Germinal center (tissue), 1 donor: ENCODE measurements around the gene GSG1L.

Source experiments
- DNase-seq: peaks from one replicate; pipeline ENCODE4 v3.0.0; 2012; ENCODE audit warnings: mixed read lengths, low spot score

The GSG1L gene

GRCh38 chr16:28014851-28015250 is 48.7 kb downstream of the GSG1L start:
- DNase-seq = no peak

GRCh38 chr16:28013878-28014277 is 49.6 kb downstream of the GSG1L start:
- DNase-seq = no peak

GRCh38 chr16:28013392-28013791 is 50.1 kb downstream of the GSG1L start:
- DNase-seq = no peak

GRCh38 chr16:28011971-28012445 is 51.5 kb downstream of the GSG1L start:
- DNase-seq = no peak

- DNase-seq = no peak
These were observed 52.3 kb downstream of the GSG1L start for GRCh38 chr16:28011223-28011622.

- DNase-seq = no peak
These were observed 52.8 kb downstream of the GSG1L start for GRCh38 chr16:28010671-28011070.

- no peak for DNase-seq
These were observed 53.7 kb downstream of the GSG1L start for GRCh38 chr16:28009586-28010373.

GRCh38 chr16:28003923-28004322 is 59.6 kb downstream of the GSG1L start:
- no peak for DNase-seq

GRCh38 chr16:28003021-28003865 is 60.3 kb downstream of the GSG1L start:
- DNase-seq = no peak

GRCh38 chr16:28001642-28002041 is 61.9 kb downstream of the GSG1L start:
- DNase-seq = no peak

GRCh38 chr16:28001184-28001583 is 62.3 kb downstream of the GSG1L start:
- no peak for DNase-seq

- no peak for DNase-seq
These were observed 63.0 kb downstream of the GSG1L start for GRCh38 chr16:28000314-28001169.

- no peak for DNase-seq
These were observed 63.8 kb downstream of the GSG1L start for GRCh38 chr16:27999687-28000086.

- no peak for DNase-seq
These were observed 68.1 kb downstream of the GSG1L start for GRCh38 chr16:27995378-27995777.

GRCh38 chr16:27994686-27995085 is 68.8 kb downstream of the GSG1L start:
- no peak for DNase-seq

- no peak for DNase-seq
These were observed 69.9 kb downstream of the GSG1L start for GRCh38 chr16:27993587-27993986.

GRCh38 chr16:27991876-27992275 is 71.6 kb downstream of the GSG1L start:
- DNase-seq = no peak

- no peak for DNase-seq
These were observed 77.5 kb downstream of the GSG1L start for GRCh38 chr16:27985981-27986380.

- no peak for DNase-seq
These were observed 79.4 kb downstream of the GSG1L start for GRCh38 chr16:27984121-27984520.

- DNase-seq = no peak
These were observed 80.3 kb downstream of the GSG1L start for GRCh38 chr16:27983244-27983643.

GRCh38 chr16:27982184-27982583 is 81.3 kb downstream of the GSG1L start:
- DNase-seq = no peak
